GM19351 (cell line): ENCODE results near the gene PAK3.
A peak's percentile ranks its signal among the peaks of the same experiment; 100 is the strongest.

Experiments used
- ATAC-seq: cut with Tn5 transposase; IDR thresholded peaks from one replicate; pipeline ENCODE4 v1.9.1; 2021; ENCODE audit warnings: mild to moderate bottlenecking, moderate library complexity; ENCODE audit not compliant: unreplicated experiment

The PAK3 gene

GRCh38 chrX:111129921-111130320 is 33.9 kb downstream of the PAK3 start:
- no peak for ATAC-seq

- no peak for ATAC-seq
These were observed 35.6 kb downstream of the PAK3 start for GRCh38 chrX:111131572-111131971.

GRCh38 chrX:111133389-111133788 is 37.4 kb downstream of the PAK3 start:
- no peak for ATAC-seq

- ATAC-seq, result peak; percentile 64
These were observed 49.9 kb downstream of the PAK3 start for GRCh38 chrX:111145878-111146277.

- ATAC-seq, result no peak
These were observed 55.8 kb downstream of the PAK3 start for GRCh38 chrX:111151764-111152163.

- ATAC-seq, result no peak
These were observed 63.2 kb downstream of the PAK3 start for GRCh38 chrX:111159232-111159631.

- ATAC-seq, result no peak
These were observed 68.7 kb downstream of the PAK3 start for GRCh38 chrX:111164728-111165127.

- no peak for ATAC-seq
These were observed 69.9 kb downstream of the PAK3 start for GRCh38 chrX:111165902-111166301.

GRCh38 chrX:111167334-111167733 is 71.3 kb downstream of the PAK3 start:
- ATAC-seq, result peak; percentile 70

- no peak for ATAC-seq
These were observed 72.3 kb downstream of the PAK3 start for GRCh38 chrX:111168314-111168713.

GRCh38 chrX:111169141-111169540 is 73.2 kb downstream of the PAK3 start:
- ATAC-seq, result no peak

- no peak for ATAC-seq
These were observed 74.0 kb downstream of the PAK3 start for GRCh38 chrX:111170017-111170416.

GRCh38 chrX:111180750-111181240 is 84.8 kb downstream of the PAK3 start:
- no peak for ATAC-seq

- no peak for ATAC-seq
These were observed 86.0 kb downstream of the PAK3 start for GRCh38 chrX:111181951-111182350.

- no peak for ATAC-seq
These were observed 87.0 kb downstream of the PAK3 start for GRCh38 chrX:111182997-111183396.

GRCh38 chrX:111191598-111191997 is 95.6 kb downstream of the PAK3 start:
- ATAC-seq, result no peak

- ATAC-seq, result no peak
These were observed 103.5 kb downstream of the PAK3 start for GRCh38 chrX:111199505-111199904.

GRCh38 chrX:111200327-111200726 is 104.3 kb downstream of the PAK3 start:
- ATAC-seq, result no peak

GRCh38 chrX:111207851-111208250 is 111.9 kb downstream of the PAK3 start:
- no peak for ATAC-seq

- no peak for ATAC-seq
These were observed 120.4 kb downstream of the PAK3 start for GRCh38 chrX:111216293-111216801.

- no peak for ATAC-seq
These were observed 148.3 kb downstream of the PAK3 start for GRCh38 chrX:111244235-111244750.

- no peak for ATAC-seq
These were observed 159.1 kb downstream of the PAK3 start for GRCh38 chrX:111254896-111255693.
